Stimulated activated CD4-positive, alpha-beta T cell treated with anti-CD3 and anti-CD28 coated beads, Interleukin-4, amount 100 ng/mL, for 24 hours (primary cell): ENCODE data around the gene NBEAL2.

ENCODE experiments used
- DNase-seq: peaks from one replicate; pipeline ENCODE4 v3.0.0-alpha.2; 2020

NBEAL2 gene

DNA sequence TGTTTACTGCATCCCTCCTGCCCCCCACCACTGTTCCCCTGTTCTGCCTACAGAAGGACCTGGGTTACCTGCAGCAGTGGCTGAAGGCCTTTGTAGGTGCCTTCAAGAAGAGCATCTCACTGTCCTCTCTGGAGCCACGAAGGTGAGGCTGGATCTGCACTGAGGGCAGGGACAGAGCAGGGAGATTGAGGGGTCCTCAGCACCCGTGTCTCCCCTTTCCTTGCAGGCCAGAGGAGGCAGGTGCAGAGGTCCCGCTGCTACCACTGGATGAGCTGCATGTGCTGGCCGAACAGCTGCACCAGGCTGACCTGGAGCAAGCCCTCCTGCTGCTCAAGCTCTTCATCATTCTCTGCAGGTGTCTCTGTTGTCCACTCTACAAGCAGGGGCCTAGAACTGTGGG is 9.2 kb downstream of the NBEAL2 start:
- DNase-seq = no peak

- no peak for DNase-seq
Observed at GRCh38 chr3:46989146-46989810, 9.8 kb downstream of the NBEAL2 start.

- DNase-seq = no peak
Observed at GRCh38 chr3:46990573-46991374, 11.3 kb downstream of the NBEAL2 start.

GRCh38 chr3:46991406-46992165 is 12.1 kb downstream of the NBEAL2 start:
- no peak for DNase-seq

- DNase-seq = no peak
Observed at GRCh38 chr3:46992231-46992630, 12.8 kb downstream of the NBEAL2 start.

DNA sequence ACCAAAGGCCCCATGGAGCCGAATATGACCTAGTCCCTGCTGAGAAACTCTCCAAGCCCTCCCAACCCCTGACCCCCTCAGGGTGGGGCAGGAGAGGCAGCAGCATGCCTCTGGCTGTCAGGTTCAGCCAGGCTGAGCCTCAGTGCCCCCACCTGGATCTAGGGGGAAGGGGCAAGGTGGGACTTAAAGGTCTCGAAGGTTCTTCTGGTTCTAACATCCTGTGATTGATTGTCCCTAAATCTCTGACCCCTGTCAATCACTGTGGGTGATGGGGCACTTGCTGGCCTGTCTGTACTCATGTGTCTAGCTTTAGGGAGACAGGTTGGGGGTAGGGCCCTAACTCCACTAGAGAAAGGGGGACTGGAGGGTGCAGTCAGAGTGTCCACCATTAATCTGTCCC is 13.8 kb downstream of the NBEAL2 start:
- DNase-seq = no peak

DNA sequence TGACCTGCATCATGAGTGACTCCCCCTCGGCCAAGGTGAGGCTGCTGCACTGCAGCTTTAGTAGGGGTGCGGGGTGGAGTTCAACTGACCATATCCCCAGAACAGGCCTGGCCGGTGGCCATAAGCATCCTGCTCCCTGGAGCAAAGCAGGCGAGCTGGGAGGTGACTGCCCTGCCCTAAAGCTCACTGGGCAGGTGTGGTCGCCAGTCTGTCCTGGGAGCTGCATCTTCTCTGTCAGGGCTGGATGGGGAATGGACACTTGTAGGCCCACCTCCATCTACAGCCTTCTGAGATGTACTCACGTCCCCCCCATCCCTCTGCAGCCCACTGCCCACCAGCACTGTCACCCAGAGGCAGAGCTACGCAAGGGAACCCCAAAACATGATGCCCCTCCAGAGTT is 14.5 kb downstream of the NBEAL2 start:
- no peak for DNase-seq

DNA sequence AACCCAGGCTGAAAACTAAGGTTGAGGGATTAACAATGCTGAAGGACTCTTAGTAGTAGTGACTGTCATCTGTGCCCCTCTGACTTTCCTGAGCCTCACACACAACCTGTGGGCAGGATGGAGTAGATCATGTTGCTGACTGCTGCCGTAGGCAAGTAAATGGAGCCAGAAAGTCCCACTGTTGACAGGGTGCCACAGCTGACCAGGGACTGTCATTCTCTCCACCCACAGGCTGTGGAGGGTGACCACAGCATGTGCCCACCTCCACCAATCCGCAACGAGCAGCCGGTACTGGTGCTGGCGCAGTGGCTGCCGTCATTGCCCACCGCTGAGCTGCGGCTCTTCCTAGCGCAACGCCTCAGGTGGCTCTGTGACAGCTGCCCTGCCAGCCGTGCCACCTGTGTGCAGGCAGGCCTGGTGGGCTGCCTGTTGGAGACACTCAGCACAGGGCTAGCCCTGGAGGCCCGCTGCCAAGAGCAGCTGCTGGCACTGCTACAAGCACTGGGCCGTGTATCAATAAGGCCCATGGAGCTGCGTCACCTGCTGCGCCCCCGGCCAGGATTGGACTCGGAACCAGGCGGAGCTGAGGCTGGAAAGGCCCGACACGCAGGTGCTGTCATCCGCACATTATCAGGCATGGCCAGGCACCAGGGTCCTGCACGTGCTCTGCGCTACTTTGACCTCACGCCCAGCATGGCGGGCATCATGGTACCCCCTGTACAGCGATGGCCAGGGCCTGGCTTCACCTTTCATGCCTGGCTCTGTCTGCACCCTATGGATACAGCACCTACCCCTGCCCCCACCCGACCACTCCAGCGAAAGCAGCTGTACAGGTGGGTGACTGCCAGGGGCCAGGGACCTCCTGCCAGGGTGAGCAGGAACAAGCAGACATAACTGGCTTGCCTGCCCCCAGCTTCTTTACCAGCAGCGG is 15.6 kb downstream of the NBEAL2 start:
- DNase-seq = no peak

- DNase-seq = no peak
Observed at GRCh38 chr3:46995901-46996562, 16.6 kb downstream of the NBEAL2 start.

DNA sequence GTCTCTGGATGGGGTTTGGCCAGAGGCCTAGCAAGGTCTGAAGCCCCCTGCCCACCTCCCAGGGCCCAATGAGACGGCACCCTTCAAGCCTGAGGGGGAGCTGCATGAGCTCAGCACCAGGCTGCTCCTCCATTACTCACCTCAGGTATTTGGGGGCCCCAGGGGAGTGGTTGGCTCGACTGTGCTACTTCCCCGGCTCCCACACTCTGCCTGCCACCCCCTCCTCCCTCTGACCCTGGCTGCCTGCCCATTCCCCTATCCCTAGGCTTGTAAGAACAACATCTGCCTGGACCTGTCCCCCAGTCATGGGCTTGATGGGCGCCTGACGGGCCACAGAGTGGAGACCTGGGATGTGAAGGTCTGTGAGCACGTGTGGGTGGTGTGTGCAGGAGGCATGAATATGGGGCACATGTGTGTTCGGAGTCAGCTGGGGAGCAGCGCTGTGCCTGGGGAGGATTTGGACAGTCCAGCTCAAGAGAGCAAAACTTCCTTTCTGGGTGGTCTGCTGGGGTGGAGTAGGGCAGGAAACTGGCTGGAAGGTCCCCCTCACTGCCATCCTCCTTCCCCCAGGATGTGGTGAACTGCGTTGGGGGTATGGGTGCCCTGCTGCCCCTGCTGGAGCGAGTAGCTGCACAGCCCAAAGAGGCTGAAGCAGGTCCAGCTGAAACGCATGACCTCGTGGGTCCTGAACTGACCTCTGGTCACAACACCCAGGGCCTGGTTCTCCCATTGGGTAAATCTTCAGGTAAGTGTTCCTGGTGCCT is 17.4 kb downstream of the NBEAL2 start:
- no peak for DNase-seq

GRCh38 chr3:46997453-46998091 is 18.1 kb downstream of the NBEAL2 start:
- no peak for DNase-seq

DNA sequence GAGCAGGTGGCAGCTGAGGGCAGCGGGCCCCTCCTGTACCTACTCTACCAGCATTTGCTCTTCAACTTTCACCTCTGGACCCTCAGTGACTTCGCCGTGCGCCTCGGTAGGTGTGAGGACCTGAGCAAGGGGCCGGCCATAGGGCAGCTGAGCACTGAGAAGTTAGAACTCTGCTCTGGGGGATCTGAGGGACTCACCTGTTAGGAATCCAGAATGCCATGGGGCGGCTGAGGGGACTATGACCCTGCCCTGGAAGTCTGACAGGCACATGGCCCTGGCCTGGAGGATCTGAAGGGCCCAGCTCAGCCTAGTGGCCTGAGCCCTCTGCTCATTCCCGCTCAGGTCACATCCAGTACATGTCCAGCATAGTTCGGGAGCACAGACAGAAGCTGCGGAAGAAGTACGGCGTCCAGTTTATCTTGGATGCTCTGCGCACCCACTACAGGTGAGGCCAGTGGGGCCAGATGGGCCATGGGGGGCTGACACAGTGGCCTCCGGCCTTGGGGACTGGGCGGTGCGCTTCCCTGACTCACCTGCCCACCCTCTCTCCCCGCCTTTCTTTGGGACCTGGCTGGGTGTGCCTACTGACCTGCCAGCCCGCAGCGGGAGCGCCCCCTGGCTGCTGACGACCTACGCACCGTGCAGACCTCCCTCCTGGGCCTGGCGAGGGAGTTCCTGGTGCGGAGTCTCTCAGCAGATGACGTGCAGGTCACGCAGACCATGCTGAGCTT is 18.8 kb downstream of the NBEAL2 start:
- DNase-seq = peak; percentile 76

DNA sequence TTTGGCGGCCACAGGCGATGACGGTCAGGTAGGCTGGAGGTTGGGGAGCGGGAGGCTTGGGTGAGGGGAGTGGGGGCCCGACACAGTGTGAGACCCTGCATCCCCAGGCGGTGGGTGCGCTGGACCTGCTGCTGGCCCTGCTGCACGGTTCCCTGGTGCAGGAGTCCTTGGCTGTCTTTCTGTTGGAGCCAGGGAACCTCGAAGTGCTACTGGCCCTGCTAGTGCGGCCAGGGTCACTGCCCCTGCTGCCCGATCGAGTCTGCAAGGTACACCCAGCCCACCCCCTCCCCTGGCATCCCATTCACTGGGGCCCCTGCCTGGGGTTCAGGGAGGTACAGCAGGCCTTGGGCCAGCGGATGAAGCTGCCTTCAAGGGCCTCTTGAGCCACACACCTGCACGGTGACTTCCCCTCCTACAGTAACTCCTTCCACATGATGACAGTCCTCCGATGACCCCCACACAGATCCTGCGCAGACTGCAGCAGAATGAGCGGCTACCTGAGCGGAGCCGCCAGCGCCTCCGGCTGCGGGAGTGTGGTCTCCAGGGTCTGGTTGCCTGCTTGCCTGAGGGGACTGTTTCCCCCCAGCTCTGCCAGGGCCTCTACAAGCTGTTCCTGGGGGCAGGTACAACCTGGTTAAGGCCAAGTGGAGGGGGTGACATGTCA is 19.5 kb downstream of the NBEAL2 start:
- no peak for DNase-seq

DNA sequence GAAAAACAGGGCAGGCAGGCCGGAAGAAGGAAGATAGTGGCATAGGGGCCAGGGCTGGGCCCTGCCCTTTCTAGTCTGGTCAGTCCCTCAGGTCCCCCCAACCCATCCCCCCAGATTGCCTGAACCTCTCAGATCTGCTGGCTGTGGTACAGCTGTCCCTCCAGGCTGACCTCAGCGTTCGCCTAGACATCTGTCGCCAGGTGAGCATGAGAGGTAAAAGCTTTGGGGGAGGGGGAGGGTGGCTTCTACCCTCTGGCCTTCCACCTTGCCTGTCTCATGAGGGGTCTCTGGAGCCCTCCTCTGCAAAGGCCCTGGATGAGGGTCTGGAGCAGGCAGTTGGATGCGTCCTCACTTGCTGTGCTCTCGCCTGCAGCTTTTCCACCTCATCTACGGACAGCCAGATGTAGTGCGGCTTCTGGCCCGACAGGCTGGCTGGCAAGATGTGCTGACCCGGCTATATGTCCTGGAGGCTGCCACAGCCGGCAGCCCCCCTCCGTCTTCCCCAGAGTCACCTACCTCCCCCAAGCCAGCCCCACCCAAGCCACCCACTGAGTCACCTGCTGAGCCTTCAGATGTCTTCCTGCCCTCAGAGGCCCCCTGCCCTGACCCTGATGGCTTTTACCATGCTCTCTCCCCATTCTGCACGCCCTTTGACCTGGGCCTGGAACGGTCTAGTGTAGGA is 20.2 kb downstream of the NBEAL2 start:
- DNase-seq = no peak

GRCh38 chr3:47000198-47000815 is 20.8 kb downstream of the NBEAL2 start:
- DNase-seq = no peak

GRCh38 chr3:47000922-47001730 is 21.7 kb downstream of the NBEAL2 start:
- DNase-seq = no peak

- no peak for DNase-seq
Observed at GRCh38 chr3:47001731-47002170, 22.3 kb downstream of the NBEAL2 start.
